ENCODE data around the gene SFXN2.

Gene SFXN2

DNA sequence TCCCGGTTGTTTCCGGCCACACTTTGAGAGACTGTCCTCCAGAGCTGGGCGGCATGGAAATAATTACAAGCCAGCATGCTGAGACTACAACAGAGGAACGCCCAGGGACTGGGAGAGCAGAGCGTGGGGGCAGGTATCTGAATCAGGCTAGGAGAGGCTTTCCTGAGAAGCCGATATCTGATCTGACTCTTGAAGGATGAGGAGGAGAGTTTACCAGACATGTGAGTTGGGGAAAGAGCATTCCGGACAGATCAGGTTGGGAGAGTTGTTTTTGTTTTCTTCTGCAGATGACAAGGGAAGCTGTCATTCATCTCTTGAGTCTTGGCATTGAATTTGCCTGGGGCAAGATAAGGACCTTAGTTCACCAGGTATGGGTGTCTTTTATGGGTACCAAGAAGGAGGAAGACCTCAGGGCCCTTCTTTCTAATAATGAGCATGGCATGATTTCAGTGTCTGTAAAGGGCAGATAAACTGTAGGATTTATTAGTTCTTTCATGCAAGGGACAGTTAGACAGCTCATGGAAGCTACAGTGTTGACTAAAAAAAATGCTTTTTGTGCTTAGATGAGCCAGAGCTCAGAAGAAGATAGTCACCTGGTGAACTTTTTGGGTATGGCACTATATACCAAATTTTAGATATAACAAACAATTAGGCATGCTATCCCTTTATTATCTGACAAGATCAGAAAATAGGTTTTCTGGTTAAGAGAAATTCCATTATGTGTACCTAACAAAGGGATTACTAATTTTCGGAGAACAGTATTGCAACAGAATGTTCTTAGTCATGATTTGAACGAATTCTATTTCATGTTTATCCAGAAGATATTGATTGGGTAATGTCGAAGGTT, 65.5 kb downstream of the SFXN2 start:
- no peak for DNase-seq

DNA sequence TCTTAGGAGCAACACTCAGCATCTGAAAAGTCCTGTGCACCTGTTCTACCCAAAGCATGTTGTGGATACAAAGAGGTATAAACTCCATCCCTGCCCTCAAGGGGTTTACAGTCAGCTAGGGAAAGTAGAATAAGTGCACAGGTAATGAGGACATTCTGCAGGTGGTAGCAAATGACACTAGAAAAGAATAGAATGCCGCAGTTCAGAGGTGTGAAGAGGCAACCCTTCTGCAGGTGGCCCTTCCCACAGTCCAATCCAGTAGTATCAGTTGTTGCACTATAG, 66.0 kb downstream of the SFXN2 start:
- DNase-seq = no peak

DNA sequence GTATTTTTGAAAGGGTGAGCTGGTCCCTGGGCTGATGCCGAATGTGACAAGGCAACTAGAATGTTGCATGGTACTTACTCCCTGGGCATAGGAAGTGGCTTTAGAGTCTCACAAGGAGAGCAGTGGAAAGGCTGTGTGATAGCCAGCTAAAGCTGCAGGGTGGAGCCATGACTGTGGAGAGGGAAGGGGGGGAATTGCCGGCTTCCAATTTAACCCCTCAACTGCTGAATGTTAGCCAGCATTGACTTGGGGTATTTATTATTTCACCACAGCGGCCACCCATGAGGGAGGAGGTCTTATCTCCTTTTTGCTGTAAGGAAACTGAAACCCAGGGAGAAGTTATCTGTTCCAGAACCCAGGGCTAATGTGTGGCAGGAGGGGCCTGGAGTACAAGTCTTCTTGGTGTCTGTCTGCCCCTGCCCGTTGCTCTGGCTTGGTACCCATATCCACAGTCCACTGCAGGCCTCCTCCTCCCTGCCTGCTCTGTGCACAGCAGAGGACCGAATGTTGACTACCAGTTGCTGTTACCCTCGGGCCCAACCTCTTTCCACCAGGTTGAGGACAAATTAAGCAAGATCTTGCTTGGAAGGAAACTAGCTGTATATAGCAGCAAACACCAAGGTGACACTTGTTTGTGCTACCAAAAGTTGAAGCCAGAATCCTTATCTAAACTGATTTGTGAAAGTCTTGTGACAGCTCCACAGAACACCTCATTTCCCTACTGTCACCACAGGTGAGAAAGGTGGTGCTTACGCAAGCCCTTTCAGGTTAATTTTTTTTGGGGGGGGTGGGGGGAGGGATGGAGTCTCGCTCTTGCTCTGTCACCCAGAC, 66.9 kb downstream of the SFXN2 start:
- no peak for DNase-seq

DNA sequence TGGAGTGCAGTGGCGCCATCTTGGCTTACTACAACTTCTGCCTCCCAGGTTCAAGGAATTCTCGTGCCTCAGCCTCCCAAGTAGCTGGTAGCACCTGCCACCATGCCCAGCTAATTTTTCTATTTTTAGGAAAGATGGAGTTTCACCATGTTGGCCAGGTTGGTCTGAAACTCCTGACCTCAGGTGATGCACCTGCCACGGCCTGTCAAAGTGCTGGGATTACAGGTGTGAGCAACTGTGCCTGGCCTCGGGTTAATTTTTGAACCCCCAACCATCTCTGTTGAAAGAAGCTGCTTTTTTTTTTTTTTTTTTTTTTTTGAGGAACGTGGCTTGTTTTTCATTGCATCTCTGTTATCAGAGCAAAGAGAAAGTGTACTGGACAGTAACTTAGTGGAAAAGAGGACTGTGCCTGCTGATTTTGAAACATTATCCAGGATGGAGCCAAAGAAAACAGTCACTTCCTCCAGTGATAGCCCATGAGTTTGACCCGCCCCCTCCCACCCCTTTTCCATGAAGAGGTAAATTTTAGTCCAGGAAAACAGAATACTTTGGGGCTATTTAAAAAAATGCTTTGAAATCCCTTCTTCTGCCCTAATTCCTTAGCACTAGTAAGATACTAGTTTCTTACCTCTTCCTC, 67.6 kb downstream of the SFXN2 start:
- no peak for DNase-seq

DNA sequence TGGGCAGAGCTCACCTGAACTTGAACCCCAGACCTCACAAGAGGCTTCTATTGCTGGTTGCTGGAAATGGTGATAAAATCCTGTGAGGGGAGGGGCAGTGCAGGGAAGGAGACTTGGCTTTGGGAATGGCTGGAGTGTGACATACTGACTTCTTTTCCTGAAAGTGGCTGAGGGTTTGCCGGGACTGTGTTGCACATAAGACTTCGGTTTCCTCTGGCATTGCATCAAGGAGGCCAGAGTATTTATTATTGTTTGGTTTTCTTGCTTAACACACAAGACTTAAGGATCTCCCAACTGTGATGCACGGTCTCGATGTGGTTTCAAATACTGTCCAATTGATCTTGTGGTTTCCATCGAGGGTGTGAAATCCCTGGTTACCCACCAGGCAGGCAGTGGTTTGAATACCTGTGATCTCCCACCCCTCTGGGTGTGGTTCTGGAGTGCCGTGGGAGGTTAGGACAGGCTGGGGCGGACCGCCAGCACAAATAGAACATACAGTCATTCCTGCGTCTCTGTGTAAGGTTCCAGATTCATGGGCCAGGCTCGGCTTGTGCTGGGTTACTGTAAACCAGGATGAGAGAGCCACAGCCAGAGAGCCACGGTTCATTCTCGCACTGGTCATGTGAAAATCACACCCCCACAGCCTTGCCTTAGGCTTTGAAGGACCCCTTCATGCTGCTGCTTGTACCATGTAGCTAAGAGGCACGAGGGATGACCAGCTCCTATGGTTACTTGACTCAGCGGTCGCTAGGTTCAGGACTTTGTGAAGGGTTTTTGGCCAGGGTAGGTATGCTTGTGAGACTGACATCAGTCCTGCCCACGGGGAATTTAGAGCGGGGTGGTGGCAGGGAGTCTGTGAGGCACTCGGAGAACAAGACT, 68.5 kb downstream of the SFXN2 start:
- DNase-seq = no peak

DNA sequence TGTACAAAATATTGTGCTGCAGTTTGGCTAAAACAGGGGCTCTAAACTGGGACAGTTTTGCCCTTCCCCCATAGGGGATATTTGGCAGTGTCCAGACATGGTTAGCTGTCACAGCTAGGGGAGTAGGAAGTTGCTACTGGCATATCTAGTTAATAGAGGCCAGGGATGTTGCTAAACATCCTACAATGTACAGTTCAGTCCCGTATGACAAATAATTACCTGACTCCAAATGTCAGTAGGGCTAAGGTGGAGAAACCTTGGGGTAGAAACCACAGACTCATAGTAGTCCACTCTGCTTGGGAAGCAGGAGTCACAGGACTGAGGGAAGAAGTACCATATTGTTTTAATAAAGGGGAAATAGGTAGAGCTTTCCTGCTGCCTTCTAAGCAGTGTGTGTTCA, 69.1 kb downstream of the SFXN2 start:
- no peak for DNase-seq

DNA sequence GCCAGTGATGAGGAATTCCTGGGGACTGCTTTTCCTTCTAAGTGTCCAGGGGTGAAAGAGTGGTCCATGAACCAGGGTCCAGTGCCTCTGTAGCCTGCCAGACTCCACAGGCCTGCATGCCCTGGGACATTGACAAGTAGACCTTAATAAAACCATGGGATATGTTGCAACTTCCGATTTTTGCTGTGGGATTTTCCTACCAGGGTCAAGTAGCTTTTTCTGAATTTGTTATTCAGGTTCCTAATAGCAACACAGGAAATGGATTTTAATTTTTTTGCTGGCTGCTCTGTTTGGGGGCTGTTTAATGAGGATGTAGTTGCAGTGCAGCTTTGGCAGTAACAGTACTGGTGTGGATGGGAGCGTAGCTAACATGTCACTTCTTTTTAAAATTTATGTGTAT, 71.4 kb downstream of the SFXN2 start:
- no peak for DNase-seq

DNA sequence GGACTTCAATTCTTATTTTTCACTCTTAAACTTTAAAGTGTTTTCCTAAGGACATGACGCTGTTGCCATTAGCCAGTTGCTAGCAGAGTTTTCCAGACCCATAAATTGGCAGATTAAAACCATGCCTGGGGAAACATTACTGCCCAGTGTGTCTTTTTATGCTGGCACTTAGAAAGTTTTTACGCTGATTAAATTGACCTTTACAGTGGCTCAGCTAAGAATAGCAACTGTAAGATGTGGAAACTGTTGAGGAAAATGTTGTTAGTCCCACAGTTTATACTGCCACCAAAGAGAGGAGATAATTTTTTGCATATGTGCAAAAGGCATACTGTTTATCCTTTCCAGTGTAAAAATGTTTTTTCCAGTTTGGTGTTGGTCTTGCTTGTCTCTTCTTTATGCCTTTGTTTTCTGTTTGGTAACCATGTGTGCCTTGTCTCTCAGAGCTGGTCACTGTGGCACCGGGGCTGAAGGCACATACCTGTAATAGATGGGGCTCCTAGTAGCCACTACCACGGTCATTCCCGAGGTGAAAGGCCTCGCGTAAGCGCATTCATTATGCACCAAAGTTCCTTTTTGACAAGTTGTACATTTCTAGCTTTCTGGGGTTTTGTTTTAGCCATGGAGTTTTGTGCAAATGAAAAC, 77.4 kb downstream of the SFXN2 start:
- DNase-seq = no peak

All from NCI-H2081 (cell line).